ENCODE results near the gene EIF3K. TPM values are rescaled to one million over a fixed set of nuclear protein-coding genes. Genes with fewer than 3 reads are reported as not detected.

EIF3K gene
- polyA plus RNA-seq, 6 donors from 2014 or later, result 307 to 347 (median 330) TPM

DNA sequence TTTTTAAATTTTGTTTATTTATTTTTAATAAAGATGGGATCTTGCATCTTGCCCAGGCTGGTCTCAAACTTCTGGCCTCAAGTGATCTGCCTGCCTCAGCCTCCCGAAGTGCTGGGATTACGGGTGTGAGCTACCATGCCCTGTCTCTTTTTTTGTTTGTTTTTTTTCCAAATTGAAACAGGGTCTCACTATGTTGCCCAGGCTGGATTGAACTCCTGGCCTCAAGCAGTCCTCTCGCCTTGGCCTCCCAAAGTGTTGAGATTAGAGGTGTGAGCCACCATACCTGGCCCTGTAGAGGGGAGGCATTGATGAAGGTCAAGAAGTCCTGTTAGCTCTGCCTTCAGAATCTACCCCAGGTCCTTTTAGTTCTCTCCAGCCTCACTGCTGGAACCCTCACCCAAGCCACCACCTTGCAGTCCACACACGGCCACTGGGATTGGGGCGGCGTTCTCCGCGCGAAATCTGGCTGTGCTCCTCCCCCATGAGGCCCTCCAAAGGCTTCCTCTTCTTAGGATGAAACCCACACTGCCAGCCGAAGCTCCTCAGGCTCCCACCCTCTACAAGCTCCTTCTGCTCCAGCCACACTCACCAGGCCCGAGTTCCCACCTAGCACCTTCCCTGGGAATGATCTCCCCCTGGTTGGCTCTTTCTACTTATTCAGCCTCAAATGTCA lies 63.3 kb downstream of the EIF3K start:
- no peak overlapping the region for H3K4me3 Mint-ChIP-seq
- no peak for ATAC-seq (ENCODE audit: low read depth in 2 of 2)
- H3K4me1 Mint-ChIP-seq, result peaks cover 71 to 88% (median 85%) of the 10 kb centered on the region in 3 donors
- peak overlapping the region in 4 of 6 donors; percentile 59 to 93 (median 78) for H3K27ac Mint-ChIP-seq
- H3K27me3 Mint-ChIP-seq, result no peaks in the 10 kb centered on the region
- peaks cover 4 to 7% of the 10 kb centered on the region in 2 donors for H3K36me3 Mint-ChIP-seq
- no peaks in the 10 kb centered on the region for H3K9me3 Mint-ChIP-seq
- DNase-seq, result no peak

DNA sequence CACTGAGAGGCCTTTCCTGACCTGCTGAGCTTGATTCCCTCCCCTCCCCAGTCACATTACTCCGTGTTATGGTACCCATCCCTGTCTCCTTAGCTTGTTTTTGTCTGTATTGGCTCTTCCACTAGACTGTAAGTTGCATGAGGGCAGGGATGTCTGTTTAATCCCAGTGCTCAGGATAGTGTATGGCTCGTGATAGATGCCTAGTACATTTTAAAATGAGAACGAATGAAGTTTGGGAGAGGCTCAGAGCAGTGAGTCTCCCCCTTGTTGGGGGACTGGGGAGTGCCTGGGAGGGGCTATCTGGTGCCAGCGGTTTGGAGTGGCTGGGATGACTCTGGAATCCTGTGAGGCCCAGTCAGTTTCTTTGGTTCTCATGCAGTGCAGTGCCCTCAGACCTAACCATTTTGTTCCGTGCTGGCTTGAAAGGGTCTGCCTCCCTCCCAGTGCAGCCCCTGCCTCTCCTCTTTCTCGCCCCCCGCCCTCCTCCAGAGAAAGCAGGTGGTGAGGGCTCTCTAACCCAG lies 63.9 kb downstream of the EIF3K start:
- H3K4me1 Mint-ChIP-seq, result peaks cover 68 to 88% (median 85%) of the 10 kb centered on the region in 3 donors
- ATAC-seq (ENCODE audit: low read depth in 2 of 2) (no peak), DNase-seq (no peak)
- peak overlapping the region in 1 of 8 donors; percentile 29 for H3K4me3 Mint-ChIP-seq
- H3K27ac Mint-ChIP-seq, result peak overlapping the region in 5 of 6 donors; percentile 15 to 93 (median 59)
- no peaks in the 10 kb centered on the region for H3K27me3 Mint-ChIP-seq
- H3K9me3 Mint-ChIP-seq, result no peaks in the 10 kb centered on the region
- peaks cover 4 to 7% of the 10 kb centered on the region in 2 donors for H3K36me3 Mint-ChIP-seq

- peaks cover 62 to 89% (median 82%) of the 10 kb centered on the region in 3 donors for H3K4me1 Mint-ChIP-seq
- H3K4me3 Mint-ChIP-seq, result peak overlapping the region in 1 of 8 donors; percentile 29
- H3K27me3 Mint-ChIP-seq, result no peaks in the 10 kb centered on the region
- H3K27ac Mint-ChIP-seq, result peak overlapping the region in 5 of 6 donors; percentile 15 to 59 (median 36)
- H3K36me3 Mint-ChIP-seq, result peaks cover 4 to 7% of the 10 kb centered on the region in 2 donors
- no peaks in the 10 kb centered on the region for H3K9me3 Mint-ChIP-seq
- no peak for ATAC-seq (ENCODE audit: low read depth in 2 of 2)
- DNase-seq, result no peak
These were observed 64.5 kb downstream of the EIF3K start for GRCh38 chr19:38683393-38684077.

DNA sequence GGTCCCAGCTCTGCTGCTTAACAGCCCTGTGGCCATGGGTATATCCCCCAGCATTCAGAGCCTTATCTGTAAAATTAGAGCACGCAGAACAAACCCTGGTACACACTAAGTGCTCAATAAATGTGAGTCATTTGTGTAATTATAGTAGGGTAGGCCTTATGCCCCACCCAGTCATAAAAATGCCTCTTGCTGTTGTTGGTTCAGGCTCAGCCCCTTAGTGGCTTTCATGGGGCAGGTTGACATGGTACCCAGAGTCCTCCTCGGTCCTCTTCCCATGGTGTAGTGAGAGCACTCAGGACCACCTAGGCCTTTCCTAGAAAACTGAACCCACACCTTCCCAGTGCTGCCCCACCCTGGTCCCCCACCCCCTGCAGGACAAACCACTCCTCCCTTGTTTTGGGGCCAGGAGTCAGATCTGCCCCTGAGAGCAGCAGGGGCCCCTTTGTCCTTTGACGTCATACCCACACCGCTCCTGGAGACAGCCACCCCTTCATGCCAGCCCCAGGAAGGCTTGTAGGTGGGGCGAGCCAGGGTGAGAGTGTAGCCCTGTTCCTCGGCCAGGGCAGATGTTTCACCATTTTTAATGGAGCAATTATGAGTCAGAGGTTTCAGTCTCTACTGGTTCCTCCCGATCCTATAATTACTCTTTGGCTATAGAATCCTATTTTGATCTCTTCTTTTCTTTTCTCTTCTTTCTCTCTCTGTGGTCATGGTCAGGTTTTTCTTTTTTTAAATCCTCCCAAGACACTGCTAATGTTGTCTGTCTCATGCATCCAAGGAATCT lies 65.3 kb downstream of the EIF3K start:
- Mint-ChIP-seq H3K36me3 (peaks cover 4 to 7% of the 10 kb centered on the region in 2 donors), H3K9me3 (no peaks in the 10 kb centered on the region), H3K4me1 (peaks cover 55 to 88% (median 82%) of the 10 kb centered on the region in 3 donors), H3K4me3 (no peak overlapping the region), H3K27ac (peak overlapping the region in 4 of 6 donors; percentile 29 to 93 (median 70)), H3K27me3 (no peaks in the 10 kb centered on the region)
- no peak for DNase-seq
- no peak for ATAC-seq (ENCODE audit: low read depth in 2 of 2)

DNA sequence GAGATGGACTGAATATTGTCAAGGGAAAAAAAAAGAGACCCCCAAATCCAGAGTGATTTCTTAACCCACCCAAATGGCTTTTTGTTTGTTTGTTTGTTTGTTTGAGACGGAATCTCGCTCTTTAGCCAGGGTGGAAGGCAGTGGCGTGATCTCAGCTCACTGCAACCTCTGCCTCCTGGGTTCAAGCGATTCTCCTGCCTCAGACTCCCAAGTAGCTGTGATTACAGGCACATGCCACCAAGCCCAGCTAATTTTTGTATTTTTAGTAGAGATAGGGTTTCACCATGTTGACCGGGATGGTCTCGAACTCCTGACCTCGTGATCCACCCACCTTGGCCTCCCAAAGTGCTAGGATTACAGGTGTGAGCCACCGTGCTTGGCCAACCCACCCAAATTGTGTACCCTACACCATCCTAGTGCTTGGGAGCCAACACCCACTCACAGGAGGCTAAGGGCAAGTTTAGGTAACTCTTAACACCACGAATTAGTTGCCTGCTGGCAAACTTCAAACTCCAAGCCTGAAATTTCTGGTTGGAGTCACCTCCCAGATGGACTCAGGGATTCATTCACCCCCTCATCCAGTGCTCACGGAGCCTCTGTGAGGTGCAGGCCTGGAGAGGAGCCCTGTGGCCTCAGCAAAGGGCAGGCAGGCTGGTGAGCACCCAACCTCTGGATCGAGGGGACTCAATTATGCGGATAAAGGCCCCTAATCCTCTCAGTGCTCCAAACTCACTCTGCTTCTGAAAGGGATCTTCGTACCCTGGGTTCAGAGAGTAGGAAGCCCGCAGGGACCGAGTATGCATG lies 66.1 kb downstream of the EIF3K start:
- ATAC-seq (ENCODE audit: low read depth in 2 of 2) (no peak), DNase-seq (no peak)
- peak overlapping the region in 3 of 6 donors; percentile 56 to 93 (median 59) for H3K27ac Mint-ChIP-seq
- H3K4me3 Mint-ChIP-seq, result peak overlapping the region in 2 of 8 donors; percentile 37 to 69
- no peaks in the 10 kb centered on the region for H3K9me3 Mint-ChIP-seq
- peaks cover under 1 to 4% of the 10 kb centered on the region in 2 donors for H3K36me3 Mint-ChIP-seq
- H3K27me3 Mint-ChIP-seq, result no peaks in the 10 kb centered on the region
- H3K4me1 Mint-ChIP-seq, result peaks cover 49 to 83% (median 75%) of the 10 kb centered on the region in 3 donors

GRCh38 chr19:38685666-38686529 lies 66.9 kb downstream of the EIF3K start:
- no peaks in the 10 kb centered on the region for H3K27me3 Mint-ChIP-seq
- peak in 1 of 2 donors; percentile 24 for ATAC-seq (ENCODE audit: low read depth in 2 of 2)
- peak overlapping the region; percentile 53 to 93 (median 87) for H3K27ac Mint-ChIP-seq
- H3K9me3 Mint-ChIP-seq, result no peaks in the 10 kb centered on the region
- H3K4me1 Mint-ChIP-seq, result peaks cover 45 to 81% (median 73%) of the 10 kb centered on the region in 3 donors
- peak overlapping the region in 7 of 8 donors; percentile 10 to 77 (median 59) for H3K4me3 Mint-ChIP-seq
- no peak for DNase-seq
- peaks cover 0 to 4% of the 10 kb centered on the region in 2 donors for H3K36me3 Mint-ChIP-seq

- ATAC-seq (ENCODE audit: low read depth in 2 of 2) (peak; percentile 95), DNase-seq (peak; percentile 20)
- peak overlapping the region; percentile 53 to 93 (median 87) for H3K27ac Mint-ChIP-seq
- no peaks in the 10 kb centered on the region for H3K9me3 Mint-ChIP-seq
- H3K27me3 Mint-ChIP-seq, result no peaks in the 10 kb centered on the region
- H3K36me3 Mint-ChIP-seq, result peaks cover 0 to 1% of the 10 kb centered on the region in 2 donors
- H3K4me3 Mint-ChIP-seq, result peak overlapping the region in 7 of 8 donors; percentile 6 to 77 (median 51)
- H3K4me1 Mint-ChIP-seq, result peaks cover 41 to 77% (median 69%) of the 10 kb centered on the region in 3 donors
These were observed 67.5 kb downstream of the EIF3K start for GRCh38 chr19:38686530-38686888.

Other genes with a start within 250 kb of the EIF3K start
- 100 to 1,000 TPM; 150 to 193 (median 155) TPM for gene PSMD8, start 244.6 kb upstream of the EIF3K start, polyA plus RNA-seq (ENCODE audit: low read depth in 6 of 6)
- gene GGN, start 231.2 kb upstream of the EIF3K start, polyA plus RNA-seq (ENCODE audit: low read depth in 6 of 6), result not detected
- not detected for gene SPRED3, start 230.5 kb upstream of the EIF3K start, polyA plus RNA-seq (ENCODE audit: low read depth in 6 of 6)
- gene FAM98C, start 216.1 kb upstream of the EIF3K start, polyA plus RNA-seq (ENCODE audit: low read depth in 6 of 6), result 10 to 100 TPM in 5 of 6 donors, 1 to 10 TPM in 1; 3.6 to 23.8 (median 14.2) TPM
- gene RASGRP4, start 193.0 kb upstream of the EIF3K start, polyA plus RNA-seq (ENCODE audit: low read depth in 6 of 6), result under 1 TPM in 3 of 6 donors, not detected in 3; 0.27 to 0.60 (median 0.30) TPM
- under 1 TPM in 3 of 6 donors, not detected in 3; 0.01 to 0.04 (median 0.03) TPM for gene RYR1, start 185.5 kb upstream of the EIF3K start, polyA plus RNA-seq (ENCODE audit: low read depth in 6 of 6)
- gene MAP4K1, start 1.2 kb upstream of the EIF3K start, polyA plus RNA-seq (ENCODE audit: low read depth in 6 of 6), result 100 to 1,000 TPM; 119 to 194 (median 138) TPM
- gene ACTN4, start 28.5 kb downstream of the EIF3K start, polyA plus RNA-seq (ENCODE audit: low read depth in 6 of 6), result 10 to 100 TPM in 4 of 6 donors, 1 to 10 TPM in 2; 6.8 to 15.8 (median 10.6) TPM
- gene CAPN12, start 125.3 kb downstream of the EIF3K start, polyA plus RNA-seq (ENCODE audit: low read depth in 6 of 6), result 10 to 100 TPM in 4 of 6 donors, 1 to 10 TPM in 2; 3.3 to 25.4 (median 14.0) TPM
- not detected for gene LGALS7, start 154.3 kb downstream of the EIF3K start, polyA plus RNA-seq (ENCODE audit: low read depth in 6 of 6)
- 1 to 10 TPM in 1 of 6 donors, not detected in 5; 6.0 TPM for gene LGALS7B, start 170.0 kb downstream of the EIF3K start, polyA plus RNA-seq (ENCODE audit: low read depth in 6 of 6)
- gene LGALS4, start 193.8 kb downstream of the EIF3K start, polyA plus RNA-seq (ENCODE audit: low read depth in 6 of 6), result 1 to 10 TPM in 1 of 6 donors, not detected in 5; 1.4 TPM
- gene ECH1, start 212.6 kb downstream of the EIF3K start, polyA plus RNA-seq (ENCODE audit: low read depth in 6 of 6), result 100 to 1,000 TPM; 234 to 283 (median 274) TPM
- gene HNRNPL, start 230.8 kb downstream of the EIF3K start, polyA plus RNA-seq (ENCODE audit: low read depth in 6 of 6), result 100 to 1,000 TPM in 3 of 6 donors, 10 to 100 TPM in 3; 29.0 to 116 (median 99.3) TPM

All from naive B cell (primary cell).